Cortex of kidney (tissue), 1 donor: ENCODE measurements around the gene ZYX.
"Not testable (repeated sequence)": the region's sequence is repeated elsewhere in the genome, so short reads cannot be mapped to it uniquely, and the experiment has no call there.

Experiments used
- DNase-seq: peaks from one replicate; lab custom pipeline; 2025; lab: John Stamatoyannopoulos, UW

The ZYX gene

DNA sequence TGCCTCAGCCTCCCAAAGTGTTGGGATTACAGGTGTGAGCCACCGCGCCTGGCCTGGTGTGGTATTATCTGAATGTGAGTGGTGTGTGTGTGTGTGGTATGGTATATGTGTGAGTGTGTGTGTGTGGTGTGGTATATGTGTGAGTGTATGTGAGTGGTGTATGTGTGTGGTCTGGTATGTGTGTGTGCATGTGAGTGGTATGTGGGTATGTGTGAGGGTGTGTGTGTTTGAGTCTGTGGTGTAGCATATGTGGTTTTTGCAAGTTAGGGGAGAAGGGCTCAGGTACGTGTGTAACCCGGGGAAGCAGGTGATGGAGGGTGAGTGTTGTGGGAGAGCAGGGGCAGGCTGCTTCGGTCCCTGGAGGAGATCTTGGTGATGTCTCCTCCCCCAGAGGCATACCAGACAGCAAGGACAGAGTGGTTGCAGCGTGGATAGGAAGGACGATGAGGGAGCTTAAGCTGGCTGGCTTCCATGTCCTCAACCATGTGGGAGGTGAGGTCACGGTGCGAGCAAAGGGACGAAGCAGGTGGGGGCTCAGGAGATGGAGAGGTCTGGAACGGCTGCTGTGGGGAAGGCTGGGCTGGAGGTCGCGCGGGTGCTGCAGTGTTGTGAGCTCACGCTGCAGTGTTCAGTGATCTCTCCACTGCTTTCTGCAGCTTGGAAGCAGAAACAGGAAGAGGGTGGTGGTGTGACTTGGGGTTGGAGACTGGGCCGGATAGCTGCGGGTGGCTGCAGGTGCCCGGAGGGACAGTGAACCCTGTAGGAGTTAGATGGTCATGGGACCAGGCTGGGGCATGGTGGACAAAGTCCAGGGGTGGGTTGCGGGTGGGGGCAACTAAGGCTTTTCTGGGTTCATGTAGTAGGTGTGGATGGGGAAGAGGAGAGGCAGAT is 5.0 kb downstream of the ZYX start:
- DNase-seq = no peak

DNA sequence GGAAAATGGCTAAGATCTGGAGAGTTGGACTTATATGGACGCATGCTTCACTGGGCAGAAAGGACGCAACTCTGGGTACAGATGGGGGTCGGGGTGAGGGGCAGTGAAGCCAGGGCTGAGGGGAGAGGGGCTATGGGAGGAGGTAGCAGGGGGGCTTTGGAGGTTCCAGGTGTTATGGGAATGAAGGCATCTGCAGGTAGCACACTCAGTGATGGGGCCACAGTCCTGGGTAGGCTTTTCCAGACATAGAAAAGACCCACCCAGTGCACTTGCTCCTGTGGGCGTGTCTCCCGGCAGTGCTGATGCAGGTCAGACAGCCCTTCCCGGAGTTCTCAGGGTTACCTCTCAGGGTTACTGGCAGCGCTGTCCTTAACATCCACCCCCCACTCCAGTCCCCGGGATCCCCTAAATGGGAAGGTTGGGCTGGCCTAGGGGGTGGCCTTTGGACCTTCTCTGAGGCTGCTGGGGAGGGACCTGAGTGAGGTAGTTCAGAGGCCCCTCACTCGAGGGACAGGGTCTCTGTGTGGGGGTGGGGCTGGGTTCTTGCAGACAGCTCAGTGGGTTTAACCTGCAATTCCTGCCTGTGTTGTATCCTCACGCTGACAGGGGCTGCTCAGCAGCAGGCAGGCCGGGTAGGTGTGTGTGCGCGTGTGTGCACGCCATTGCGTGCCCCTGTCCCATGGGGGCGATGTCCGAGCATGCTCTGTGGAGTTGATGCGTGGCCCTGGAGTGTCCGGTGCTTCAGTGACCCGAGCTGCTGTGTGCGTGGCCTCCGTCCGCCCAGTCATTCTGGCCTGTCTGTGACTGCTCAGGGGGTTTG is 6.2 kb downstream of the ZYX start:
- no peak for DNase-seq

DNA sequence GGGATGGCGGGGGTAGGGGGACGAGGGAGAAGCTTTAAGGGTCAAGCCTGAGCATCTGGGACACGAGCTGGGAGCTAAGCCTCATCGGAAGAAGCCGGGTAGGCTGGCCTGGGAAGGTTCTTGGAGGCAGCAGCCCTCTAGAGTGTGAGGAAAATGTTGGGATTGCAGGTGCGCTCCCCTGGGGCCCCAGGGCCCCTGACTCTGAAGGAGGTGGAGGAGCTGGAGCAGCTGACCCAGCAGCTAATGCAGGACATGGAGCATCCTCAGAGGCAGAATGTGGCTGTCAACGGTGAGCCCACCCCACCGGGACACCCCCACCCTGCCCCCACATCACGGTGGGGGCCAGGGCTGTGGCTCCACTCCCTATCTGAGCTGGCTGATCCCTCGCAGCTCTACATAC is 6.9 kb downstream of the ZYX start:
- no peak for DNase-seq

DNA sequence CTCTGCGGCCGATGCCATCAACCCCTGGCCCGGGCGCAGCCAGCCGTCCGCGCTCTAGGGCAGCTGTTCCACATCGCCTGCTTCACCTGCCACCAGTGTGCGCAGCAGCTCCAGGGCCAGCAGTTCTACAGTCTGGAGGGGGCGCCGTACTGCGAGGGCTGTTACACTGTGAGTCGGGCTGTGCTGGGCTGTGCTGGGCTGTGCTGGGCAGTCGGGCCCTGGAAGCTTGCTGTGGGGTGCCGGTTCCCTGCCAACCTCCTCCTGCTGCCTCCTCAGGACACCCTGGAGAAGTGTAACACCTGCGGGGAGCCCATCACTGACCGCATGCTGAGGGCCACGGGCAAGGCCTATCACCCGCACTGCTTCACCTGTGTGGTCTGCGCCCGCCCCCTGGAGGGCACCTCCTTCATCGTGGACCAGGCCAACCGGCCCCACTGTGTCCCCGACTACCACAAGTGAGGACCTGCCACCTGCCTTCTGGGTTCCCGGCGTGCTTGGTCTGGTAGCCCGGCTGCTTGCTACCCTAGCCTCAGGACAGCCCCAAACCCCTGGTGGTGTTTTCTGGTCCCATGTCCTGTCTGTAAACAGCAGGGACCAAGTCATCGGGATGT is 7.5 kb downstream of the ZYX start:
- DNase-seq = no peak

DNA sequence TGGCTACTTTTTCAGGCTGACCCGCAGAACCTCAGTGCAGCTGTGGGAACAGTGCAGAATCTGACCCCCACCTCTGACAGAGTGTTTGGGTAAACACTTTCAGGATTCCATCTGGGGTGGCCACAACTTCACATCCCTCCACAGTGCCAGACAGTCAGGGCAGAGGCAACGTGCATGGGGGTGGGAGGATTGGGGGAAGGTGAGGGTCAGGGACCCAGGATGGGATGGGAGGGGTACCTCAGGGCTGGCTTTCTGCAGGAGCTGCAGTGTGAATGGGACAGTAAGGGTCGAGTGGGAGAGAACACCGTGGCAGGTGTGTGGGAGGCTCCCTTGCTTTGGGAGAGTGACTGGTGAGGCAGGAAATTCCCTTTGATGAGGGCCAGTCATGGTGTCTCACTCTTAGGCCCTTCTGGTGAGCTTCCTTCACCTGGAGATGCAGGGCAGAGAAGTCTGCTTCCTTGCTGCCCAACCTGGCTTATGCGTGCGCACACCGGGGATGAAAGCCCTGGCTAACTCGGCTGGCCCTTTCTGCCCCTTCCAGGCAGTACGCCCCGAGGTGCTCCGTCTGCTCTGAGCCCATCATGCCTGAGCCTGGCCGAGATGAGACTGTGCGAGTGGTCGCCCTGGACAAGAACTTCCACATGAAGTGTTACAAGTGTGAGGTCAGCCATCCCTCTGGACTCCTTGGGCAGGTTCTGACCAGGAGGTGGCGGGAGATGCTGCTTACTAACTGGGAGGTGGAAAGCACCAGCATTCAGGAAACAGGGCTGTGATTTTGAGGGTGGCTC is 8.4 kb downstream of the ZYX start:
- DNase-seq = no peak

DNA sequence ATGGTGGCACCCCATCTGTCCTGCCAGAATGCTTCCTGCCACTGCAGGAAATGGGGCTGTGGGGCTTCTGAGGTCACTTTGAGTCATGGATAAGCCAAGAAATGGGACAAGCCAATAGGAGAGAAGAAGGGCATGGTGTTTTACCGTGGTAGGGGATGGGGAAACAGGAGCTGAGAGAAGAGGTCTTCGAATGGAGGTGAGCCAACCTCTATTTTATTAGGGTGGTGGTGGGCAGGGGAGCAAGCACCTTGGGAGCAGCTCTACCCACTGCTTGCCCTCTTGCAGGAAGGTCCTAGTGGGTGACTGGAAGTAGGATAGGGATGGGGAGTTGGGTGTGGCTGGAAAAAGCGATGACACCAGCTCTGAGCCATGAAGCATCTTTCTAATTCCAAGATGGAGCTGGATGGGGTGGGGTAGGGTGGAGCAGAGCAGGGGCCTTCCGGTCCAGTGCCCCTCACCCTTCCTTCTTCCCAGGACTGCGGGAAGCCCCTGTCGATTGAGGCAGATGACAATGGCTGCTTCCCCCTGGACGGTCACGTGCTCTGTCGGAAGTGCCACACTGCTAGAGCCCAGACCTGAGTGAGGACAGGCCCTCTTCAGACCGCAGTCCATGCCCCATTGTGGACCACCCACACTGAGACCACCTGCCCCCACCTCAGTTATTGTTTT is 9.1 kb downstream of the ZYX start:
- DNase-seq = no peak

DNA sequence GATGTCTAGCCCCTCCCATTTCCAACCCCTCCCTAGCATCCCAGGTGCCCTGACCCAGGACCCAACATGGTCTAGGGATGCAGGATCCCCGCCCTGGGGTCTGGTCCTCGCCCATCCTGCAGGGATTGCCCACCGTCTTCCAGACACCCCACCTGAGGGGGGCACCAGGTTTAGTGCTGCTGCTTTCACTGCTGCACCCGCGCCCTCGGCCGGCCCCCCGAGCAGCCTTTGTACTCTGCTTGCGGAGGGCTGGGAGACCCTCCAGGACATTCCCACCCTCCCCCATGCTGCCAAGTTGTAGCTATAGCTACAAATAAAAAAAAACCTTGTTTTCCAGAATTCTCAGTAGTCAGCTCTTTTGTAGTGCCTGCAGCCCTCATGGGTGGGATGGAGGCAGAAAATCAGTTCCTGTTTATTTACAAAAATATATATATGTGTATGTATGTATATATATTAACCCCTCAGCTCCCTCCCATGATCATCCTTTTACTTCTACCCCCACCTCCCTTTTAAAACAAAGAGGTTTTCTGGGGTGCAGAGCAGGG is 9.7 kb downstream of the ZYX start:
- no peak for DNase-seq

DNA sequence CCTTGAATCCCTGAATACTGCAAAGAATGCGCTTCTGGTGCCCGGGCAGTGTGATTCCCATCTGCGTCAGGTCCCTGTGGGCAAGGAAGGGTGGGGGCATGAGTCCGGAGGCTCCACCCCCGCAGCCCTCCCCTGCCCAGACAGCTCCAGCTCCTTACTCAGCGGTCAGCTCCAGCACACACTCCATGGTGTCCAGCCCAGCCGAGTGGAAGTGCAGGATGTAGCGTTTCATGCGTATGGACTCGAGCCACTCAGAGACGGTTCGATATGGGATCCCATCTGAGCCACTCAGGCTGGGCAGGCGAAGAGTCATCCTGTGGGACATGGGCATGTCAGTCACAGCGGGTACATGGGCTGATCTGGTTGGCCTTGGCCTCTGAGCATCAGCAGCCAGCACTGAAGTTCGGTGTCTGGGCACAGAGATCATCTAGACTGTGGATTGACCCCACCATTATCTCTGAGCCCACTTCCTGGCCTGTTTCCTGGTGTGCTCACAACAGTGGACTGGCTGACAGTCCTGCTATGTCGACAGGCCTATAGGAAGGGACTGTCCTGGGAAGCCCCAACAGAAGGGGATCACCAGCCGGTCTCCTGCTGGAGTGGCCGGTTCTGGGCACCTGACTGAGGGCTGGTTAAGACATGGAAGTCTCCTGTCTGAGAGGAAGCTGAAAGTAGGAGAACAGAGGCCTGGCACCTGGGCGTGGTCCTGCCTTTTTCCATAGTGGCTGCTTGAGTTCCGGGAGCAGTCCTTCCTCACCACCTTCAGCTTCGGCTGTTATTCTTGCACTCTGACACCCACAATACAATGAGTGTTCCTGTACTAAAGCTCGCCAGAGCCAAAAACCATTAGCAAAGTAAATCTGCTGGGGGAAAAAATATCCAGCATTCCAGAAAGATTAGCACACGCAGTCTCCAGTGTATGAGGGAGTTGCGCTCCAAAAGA is 10.6 kb downstream of the ZYX start:
- no peak for DNase-seq

DNA sequence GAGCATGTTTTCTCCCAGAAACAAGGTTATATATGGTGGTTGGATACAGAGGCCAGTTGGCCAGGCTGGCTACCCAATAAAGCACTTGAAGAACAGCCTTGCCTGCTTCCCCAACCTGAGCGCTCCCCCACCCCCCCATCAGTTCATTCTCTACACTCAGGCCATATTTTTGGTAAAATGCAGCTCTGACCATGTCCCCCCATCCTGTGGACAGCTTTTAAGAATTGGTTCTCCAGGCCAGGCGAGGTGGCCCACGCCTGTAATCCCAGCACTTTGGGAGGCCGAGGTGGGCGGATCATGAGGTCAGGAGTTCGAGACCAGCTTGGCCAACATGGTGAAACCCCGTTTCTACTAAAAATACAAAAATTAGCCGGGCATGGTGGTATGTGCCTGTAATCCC is 11.3 kb downstream of the ZYX start:
- not testable (repeated sequence) for DNase-seq

DNA sequence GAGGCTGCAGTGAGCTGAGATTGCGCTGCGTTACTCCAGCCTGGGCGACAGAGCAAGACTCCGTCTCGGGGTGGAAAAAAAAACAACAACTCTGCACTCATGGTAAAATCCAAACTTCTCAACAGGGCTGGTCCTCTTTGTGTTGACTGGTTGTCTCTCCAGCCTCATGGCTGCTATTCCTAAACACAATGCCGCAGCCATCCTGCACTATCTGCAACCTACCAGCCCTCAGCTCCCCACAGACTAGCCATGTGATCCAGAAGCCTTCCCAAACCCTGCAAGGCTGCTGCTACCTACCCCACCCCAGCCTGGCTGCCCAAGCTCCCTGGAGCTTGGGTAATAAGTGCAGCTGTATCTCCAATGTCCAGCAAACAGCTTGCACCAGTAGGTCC is 11.7 kb downstream of the ZYX start:
- no peak for DNase-seq

DNA sequence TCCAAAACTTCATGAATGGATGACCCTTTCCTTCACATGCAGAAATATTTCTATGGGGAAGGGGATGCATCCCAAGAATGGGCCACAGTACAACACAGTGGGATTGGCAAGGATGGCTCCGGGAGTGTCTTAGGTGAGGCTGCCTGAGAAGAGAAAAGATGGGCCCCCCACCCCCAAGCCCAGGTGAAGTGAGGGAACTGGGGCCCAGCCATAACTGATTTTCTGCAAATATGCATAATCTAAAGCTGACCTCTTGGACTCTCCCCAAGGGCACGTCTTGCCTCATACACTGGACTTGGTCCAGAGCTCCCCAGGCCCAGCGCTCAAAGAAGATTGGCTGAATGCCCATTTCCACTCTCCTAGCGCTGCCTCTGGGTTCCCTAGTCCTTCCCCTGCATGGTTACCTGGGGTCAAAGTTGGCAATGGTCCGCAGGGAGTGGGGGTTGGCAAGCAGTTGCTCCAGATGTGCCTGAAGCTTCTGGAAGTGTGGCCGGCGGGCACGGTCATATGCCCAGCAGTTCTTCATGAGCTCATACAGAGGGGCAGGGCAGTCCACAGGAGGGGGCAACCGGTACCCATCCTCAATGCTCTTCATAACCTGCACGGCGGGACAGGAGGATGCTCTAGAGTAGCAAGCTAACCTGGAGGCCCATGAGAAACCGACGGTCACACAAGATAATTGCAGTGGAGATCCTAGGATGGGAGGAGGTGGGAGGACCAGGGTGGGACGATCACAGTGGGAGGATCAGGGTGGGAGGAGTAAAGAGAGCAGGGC is 12.3 kb downstream of the ZYX start:
- DNase-seq = no peak

DNA sequence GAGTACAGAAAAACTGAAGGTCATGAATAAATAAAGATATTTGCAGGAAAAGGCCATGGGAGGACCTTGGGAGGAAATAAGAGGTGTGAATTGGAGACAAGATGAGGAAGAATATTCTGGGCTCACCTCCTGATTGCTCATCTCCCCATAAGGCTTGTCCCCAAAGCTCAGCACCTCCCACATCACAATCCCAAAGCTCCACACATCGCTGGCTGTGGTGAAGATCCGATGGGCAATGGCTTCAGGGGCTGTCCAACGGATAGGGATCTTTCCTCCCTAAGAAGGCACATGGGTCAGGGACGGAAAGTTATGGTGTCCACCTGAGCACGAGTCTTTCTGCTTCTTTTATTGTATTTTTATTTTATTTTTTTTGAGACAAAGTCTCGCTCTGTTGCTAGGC is 12.9 kb downstream of the ZYX start:
- no peak for DNase-seq

DNA sequence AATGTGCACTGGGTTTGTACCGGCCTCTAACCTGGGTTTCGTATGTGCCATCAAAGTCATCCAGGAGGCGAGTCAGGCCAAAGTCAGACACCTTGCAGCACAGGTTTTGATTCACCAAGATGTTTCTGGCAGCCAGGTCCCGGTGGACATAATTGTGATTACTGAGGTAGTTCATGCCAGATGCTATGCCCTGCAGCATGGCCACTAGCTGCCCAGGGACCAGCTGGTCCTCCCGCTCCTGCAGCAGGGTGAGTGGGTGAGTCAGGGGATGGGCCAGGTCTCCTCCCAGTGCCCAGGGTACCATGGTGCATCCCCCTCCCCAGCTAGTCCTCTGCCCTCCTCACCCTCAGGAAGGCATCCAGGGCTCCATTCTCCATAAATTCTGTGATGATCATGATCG is 13.6 kb downstream of the ZYX start:
- no peak for DNase-seq

DNA sequence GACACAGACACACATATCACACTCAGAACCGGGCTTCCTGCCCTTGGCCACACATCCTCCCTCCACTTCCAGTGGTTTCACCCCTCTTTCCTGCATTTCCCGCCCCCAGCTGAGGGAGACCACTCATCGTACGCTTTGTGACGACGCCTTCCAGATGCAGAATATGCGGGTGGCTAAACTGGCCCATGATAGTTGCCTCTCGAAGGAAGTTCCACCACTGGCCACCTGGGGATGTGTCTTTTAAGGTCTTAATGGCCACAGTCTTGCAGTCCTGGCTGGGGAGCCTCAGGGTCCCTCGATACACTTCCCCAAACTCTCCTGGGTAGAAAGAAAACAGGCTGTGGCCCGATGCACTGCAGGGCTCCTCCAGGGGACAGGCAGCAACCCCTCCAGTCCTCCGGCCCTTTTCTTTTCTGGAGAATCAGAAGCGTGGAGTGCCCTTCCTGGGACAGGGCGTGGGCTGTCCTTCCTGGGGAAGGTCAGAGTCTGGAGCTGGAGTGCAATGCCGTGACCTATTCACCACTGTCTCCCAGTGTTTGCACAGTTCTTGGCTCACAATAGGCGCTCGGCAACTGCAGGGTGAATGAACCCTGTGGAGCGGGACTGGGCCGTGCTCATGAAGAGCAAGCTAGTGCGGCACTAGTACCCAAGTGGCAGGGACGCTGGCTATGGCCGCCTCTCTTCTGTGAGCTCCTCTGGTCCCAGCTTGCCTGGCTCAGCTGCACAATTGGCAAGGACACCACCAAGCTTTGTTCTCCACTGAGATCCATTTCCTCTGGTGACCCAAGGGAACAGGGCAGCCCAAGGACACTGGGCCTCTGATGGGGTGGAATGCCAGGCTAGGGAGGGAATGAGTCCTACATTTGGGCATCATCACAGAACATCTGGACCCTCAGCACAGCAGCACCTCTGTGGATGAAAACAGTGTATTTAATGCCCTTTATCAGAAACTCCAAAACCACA is 14.3 kb downstream of the ZYX start:
- no peak for DNase-seq

DNA sequence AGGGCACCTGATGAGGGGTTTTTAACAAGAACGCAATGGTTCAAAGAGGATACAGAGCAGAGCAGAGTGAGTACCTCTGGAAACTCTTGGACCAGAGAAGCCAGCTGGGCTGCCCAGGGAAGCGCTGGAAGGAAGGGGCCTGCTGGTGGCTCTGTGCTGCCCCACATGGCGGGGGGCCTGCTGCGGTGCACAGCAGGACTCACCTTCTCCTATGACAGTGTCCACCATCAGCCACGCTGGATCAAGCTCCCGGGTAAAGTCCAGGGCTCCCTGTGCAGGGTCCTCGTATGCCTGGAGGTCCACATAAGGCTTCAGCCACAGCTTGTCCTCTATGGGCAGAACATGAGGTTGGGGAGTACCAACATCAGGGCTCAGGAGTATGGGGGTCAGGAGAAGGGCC is 15.0 kb downstream of the ZYX start:
- no peak for DNase-seq

DNA sequence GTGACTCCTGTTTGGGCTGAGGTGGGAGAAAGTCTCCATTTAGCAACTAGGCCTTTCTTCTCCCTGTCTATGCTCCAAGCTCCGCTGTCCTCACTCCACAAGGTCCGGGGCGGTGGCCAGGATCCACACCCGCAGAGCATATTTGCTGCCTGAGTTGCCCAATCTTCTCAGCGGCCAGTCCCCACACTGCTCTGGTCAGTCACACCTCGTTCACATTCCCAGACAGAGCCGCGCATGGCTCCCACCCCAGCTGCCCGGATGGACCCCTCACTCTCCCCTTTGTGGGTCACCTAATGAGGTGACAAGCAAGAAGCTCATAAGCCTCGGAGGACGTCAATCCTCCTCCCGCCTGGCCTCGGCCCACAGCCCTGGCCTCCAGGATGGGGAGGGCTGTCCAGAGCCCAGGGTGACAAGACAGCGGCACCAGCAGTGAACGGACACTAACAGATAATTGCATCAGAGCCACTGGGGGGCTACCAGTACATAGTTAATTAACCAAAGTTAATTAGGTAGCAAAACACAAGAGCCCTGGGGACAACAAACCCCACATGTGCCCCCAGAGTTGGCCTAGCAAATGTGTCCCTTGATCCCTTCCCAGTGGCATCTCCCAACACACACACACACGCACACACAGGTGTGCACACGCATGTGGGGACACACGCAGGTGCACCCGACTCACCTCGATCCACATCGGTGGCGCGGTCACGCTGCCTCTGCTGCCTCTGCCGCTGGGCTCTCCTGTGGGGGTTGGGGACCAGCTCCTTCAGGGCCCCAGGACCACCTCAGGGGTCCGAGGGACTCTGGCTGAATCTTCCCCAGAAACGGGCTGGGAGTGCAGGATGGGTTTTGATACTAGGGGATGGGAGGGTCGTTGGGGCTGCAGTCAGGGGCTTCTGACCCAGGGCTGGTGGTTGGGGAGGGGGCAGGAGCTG is 15.7 kb downstream of the ZYX start:
- no peak for DNase-seq
